Thoracic aorta (tissue), 2 donors: ENCODE data around the gene EEIG1. TPM values are rescaled to one million over a fixed set of nuclear protein-coding genes. Genes with fewer than 3 reads are reported as not detected.

Experiments used
- ATAC-seq: fragments of 150-250 bp; one replicate; pipeline ENCODE4 v1.8.0; 2017; ENCODE audit warnings: low read depth; ENCODE audit not compliant: insufficient number of reproducible peaks, low FRiP score
- DNase-seq: peaks from one replicate; pipeline ENCODE4 v3.0.0-alpha.2; 2020; ENCODE audit warnings: low spot score
- H3K27ac ChIP-seq, 2 donors: fragments of 200-600 bp; sonication (generic); 1 replicate in 1 of 2; 2 replicates in 1 of 2; pipeline ENCODE4 v1.5.1; 2016; ENCODE audit warnings: mild to moderate bottlenecking in 2 of 2, moderate library complexity in 2 of 2
- H3K27me3 ChIP-seq: fragments of 200-600 bp; sonication (generic); replicated peaks from 2 replicates; pipeline ENCODE4 v1.6.0; 2016; ENCODE audit warnings: mild to moderate bottlenecking; ENCODE audit not compliant: insufficient read depth
- H3K36me3 ChIP-seq: fragments of 200-600 bp; sonication (generic); one replicate; pipeline ENCODE4 v1.5.1; 2016
- H3K4me1 ChIP-seq, 2 donors: fragments of 200-600 bp; sonication (generic); 1 replicate in 1 of 2; 2 replicates in 1 of 2; pipeline versions ENCODE4 v1.5.1 to v1.6.0; 2016; ENCODE audit warnings: low read depth in 2 of 2, mild to moderate bottlenecking in 1 of 2; ENCODE audit not compliant: control insufficient read depth in 1 of 2
- H3K4me3 ChIP-seq: fragments of 200-600 bp; sonication (generic); 2 replicates; pipeline ENCODE4 v1.5.1; 2016; ENCODE audit warnings: mild to moderate bottlenecking
- H3K9me3 ChIP-seq: fragments of 200-600 bp; sonication (generic); 2 replicates; pipeline ENCODE4 v1.5.1; 2016
- CTCF ChIP-seq: fragments of 200-600 bp; sonication (generic); IDR thresholded peaks from one replicate; pipeline ENCODE4 v1.5.1; 2019; ENCODE audit warnings: antibody characterized with exemption
- total RNA-seq, 2 donors: library from RNA; depleted of rRNA; stranded (reverse); fragments of >200 nt; gene quantifications; one replicate each; pipeline versions ENCODE4 v1.1.0 to v1.2.3, GENCODE V29; 2016

EEIG1 gene
- total RNA-seq, 2 donors from 2014 or later, result 20.4 to 26.5 TPM

DNA sequence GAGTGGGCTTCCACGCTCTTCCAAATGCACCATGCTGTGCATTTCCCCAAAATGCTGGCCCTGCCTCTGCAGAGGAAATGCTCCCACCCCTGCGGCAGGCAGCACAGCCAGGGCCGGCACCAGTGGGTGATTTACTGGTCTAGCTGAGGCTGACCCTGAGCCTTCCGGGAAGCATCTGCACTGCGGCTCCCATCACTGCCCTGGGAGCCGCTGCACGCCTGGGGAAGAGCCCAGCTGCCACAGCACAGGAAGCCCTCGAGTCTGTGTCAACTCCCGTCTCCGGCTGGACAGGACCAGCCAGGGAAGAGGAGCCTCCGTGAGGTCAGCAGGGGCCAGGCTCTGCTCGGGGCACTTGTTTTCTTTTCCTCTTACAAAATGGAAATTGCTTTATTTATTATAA is 25.1 kb upstream of the EEIG1 start:
- H3K4me3 ChIP-seq, result no peak overlapping the region
- H3K36me3 ChIP-seq, result no peaks in the 10 kb centered on the region
- TF ChIP-seq CTCF, result no peak
- H3K4me1 ChIP-seq, result no peaks in the 10 kb centered on the region
- no peaks in the 10 kb centered on the region for H3K9me3 ChIP-seq
- H3K27ac ChIP-seq, result no peak overlapping the region
- H3K27me3 ChIP-seq, result no peaks in the 10 kb centered on the region
- ATAC-seq, result no peak
- DNase-seq, result no peak

DNA sequence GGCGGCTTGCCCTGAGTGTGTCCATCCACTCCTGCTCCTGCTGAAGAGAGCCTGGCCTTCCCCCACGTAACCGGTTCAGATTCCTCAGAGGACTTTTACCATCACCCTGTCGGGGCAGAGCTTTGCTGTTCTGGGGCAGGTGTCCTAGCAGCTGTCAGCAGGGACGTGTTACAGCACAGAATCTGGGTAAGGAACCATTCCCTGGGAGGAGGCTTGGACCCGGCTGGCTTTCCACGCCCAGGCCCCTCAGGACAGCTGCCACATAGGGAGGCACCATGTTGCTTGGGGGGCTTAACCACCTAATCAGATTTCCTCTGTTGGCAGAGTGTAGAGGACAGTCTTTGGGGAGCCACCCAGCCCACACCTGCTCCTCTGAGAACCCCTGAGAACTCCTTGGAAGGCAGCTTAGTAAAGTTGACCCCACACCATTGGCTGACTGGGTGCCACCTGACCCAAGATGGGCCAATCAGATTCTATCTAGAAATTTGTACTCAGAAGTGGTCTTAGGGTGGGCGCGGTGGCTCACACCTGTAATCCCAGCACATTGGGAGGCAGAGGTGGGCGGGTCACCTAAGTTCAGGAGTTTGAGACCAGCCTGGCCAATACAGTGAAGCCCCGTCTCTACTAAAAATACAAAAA is 23.3 kb upstream of the EEIG1 start:
- H3K9me3 ChIP-seq, result no peaks in the 10 kb centered on the region
- no peak overlapping the region for H3K4me3 ChIP-seq
- H3K27me3 ChIP-seq, result no peaks in the 10 kb centered on the region
- no peak for TF ChIP-seq CTCF
- H3K27ac ChIP-seq, result no peak overlapping the region
- ATAC-seq (no peak), DNase-seq (no peak)
- no peaks in the 10 kb centered on the region for H3K36me3 ChIP-seq
- H3K4me1 ChIP-seq, result no peaks in the 10 kb centered on the region

GRCh38 chr9:128002959-128003358 is 22.2 kb upstream of the EEIG1 start:
- Histone ChIP-seq H3K27ac (no peak overlapping the region), H3K27me3 (no peaks in the 10 kb centered on the region), H3K4me1 (no peaks in the 10 kb centered on the region), H3K36me3 (no peaks in the 10 kb centered on the region), H3K9me3 (no peaks in the 10 kb centered on the region), H3K4me3 (no peak overlapping the region)
- ATAC-seq, result no peak
- no peak for TF ChIP-seq CTCF
- no peak for DNase-seq

GRCh38 chr9:128001779-128002298 is 21.1 kb upstream of the EEIG1 start:
- DNase-seq, result no peak
- no peak overlapping the region for H3K27ac ChIP-seq
- no peaks in the 10 kb centered on the region for H3K36me3 ChIP-seq
- H3K4me3 ChIP-seq, result no peak overlapping the region
- H3K9me3 ChIP-seq, result no peaks in the 10 kb centered on the region
- H3K4me1 ChIP-seq, result no peaks in the 10 kb centered on the region
- no peak for TF ChIP-seq CTCF
- no peaks in the 10 kb centered on the region for H3K27me3 ChIP-seq
- ATAC-seq, result no peak

DNA sequence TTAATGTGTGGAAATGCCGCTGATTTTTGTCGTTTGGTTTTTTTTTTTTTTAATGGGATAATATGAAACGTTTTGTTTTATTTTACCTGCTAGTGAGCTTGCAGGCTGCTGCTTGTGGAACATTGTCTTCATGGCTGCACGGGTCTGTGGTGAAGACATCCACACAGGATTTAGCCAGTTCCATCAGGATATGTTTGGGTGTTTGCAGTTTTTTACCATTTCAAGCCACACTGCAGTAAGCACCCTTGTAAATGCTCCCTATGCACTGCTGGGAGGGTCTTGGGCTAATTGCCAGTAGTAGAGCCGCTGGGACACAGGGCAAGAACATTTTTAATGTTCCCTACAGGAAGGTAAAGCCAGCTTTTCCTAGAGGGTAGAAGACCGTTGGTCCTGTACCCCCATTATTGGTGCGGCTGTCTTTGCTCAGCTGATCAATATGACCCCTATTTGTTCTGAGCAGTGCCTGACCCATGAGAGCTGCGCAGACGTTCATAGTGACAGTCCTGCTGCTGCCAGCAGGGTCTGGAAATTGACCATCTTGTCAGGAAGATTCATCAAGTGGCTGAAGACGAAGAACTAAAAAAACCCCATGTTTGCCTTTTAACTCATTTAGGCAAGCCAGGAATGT is 20.5 kb upstream of the EEIG1 start:
- ATAC-seq, result no peak
- H3K27ac ChIP-seq, result no peak overlapping the region
- H3K27me3 ChIP-seq, result no peaks in the 10 kb centered on the region

More for the DNA sequence above, 20.5 kb upstream of the EEIG1 start:
- Histone ChIP-seq H3K4me1 (no peaks in the 10 kb centered on the region), H3K36me3 (no peaks in the 10 kb centered on the region), H3K4me3 (no peak overlapping the region), H3K9me3 (no peaks in the 10 kb centered on the region)
- no peak for DNase-seq
- TF ChIP-seq CTCF, result no peak
